GM12873 (cell line): Measurements from ENCODE around the gene UBA52.

Experiments
- CTCF ChIP-seq: IDR thresholded peaks from 2 replicates; pipeline ENCODE4 v1.5.1; 2012; ENCODE audit warnings: low read depth, mild to moderate bottlenecking, moderate library complexity, low read length, control low read depth; ENCODE audit not compliant: insufficient read depth; ENCODE audit errors: missing control alignments

Gene UBA52

GRCh38 chr19:18591735-18592385 lies 20.2 kb downstream of the UBA52 start:
- TF ChIP-seq CTCF, result no peak

- TF ChIP-seq CTCF, result no peak
These were observed 21.9 kb downstream of the UBA52 start for GRCh38 chr19:18593367-18594095.

- peak; percentile 83 for TF ChIP-seq CTCF
These were observed 22.6 kb downstream of the UBA52 start for GRCh38 chr19:18594096-18594823.

- no peak for TF ChIP-seq CTCF
These were observed 23.2 kb downstream of the UBA52 start for GRCh38 chr19:18594824-18595373.

- TF ChIP-seq CTCF, result no peak
These were observed 23.8 kb downstream of the UBA52 start for GRCh38 chr19:18595475-18595874.

GRCh38 chr19:18596752-18597157 lies 25.1 kb downstream of the UBA52 start:
- no peak for TF ChIP-seq CTCF
